HTERT RPE-1 (cell line): Measurements from ENCODE around the gene HNRNPUL1.

Source experiments
- in situ Hi-C: fragments of 300-500 bp; cut with MboI; formaldehyde crosslinking; loops from 4 replicates; pipeline ENCODE4 v1.14.3; 2020; ENCODE audit warnings: low sequenced_read_pairs

The HNRNPUL1 gene

DNA sequence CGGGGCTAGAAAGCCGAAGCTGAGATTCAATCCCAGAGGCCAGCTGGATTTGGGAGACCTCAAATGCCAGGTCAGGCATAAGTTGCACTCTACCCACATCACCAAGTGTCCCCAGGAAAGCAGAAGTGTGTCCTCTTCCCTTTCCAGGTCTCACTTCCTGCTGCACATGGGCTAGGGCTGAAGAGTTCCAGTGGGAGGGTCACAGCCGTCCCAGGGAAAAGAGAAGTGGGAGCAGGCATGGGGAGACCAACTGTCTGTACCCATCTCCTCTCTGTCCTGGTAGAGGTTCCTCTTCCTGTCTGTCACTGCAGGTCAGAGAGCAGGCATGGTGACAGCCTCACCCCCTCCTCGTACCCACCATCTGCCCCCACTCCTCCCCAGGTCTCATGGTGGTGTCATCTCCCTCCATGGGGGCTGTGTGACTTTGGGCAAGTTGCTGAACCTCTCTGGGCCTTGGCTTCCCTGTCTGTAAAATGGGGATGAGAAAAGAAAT lies 30.4 kb upstream of the HNRNPUL1 start:
- in situ Hi-C loops, result no loop called here

- in situ Hi-C loops, result no loop called here
These were observed 29.5 kb upstream of the HNRNPUL1 start for GRCh38 chr19:41234512-41235168.

DNA sequence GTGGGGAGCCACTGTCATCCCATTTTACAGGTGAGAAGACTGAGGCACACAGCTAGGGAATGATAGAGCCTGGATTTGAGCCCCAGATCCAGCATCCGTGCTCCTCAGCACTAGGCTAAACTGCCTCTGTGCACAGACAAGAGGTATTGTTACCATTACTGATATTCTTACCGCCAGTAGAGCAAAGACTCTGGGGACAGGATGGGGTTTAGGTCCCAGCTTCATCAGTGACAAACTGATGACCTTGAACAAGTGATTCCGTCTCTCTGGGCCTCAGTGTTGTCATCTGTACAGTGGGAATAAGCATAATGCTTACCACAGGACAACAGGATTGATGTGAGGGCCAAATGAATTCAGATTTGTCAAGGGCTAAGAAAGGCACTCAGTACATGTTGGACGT lies 28.7 kb upstream of the HNRNPUL1 start:
- in situ Hi-C loops, result no loop called here

DNA sequence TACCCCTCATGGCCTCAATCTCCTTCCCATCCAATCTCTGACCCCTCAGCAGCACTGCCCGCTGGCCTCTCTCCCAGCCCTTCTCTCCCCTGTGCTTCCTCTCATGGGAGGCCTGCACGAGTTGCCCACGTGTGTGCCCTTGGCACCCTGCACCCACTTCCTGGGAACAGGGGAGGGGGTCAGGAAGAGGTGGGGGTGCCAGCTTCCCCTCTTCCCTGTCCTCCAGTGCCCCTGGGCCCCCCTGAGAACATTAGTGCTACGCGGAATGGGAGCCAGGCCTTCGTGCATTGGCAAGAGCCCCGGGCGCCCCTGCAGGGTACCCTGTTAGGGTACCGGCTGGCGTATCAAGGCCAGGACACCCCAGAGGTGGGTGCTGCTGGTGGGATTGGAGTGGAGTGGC lies 25.9 kb upstream of the HNRNPUL1 start:
- in situ Hi-C loops, result no loop called here

DNA sequence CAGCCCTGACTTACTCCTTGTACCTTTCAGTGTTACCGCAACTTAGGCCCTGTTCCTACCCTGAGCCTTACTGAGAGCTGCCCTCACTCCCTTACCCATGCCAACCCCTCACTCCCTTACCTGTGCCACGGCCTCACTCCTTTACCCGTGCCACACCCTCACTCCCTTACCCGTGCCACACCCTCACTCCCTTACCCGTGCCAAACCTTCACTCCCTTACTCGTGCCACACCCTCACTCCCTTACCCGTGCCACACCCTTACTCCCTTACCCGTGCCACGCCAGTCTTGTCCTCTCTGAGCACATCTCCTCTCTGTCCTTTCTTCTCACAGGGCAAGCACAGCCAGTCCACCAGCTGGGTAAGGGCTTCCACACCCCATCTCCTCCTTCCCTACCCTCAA lies 24.8 kb upstream of the HNRNPUL1 start:
- in situ Hi-C loops, result no loop called here

DNA sequence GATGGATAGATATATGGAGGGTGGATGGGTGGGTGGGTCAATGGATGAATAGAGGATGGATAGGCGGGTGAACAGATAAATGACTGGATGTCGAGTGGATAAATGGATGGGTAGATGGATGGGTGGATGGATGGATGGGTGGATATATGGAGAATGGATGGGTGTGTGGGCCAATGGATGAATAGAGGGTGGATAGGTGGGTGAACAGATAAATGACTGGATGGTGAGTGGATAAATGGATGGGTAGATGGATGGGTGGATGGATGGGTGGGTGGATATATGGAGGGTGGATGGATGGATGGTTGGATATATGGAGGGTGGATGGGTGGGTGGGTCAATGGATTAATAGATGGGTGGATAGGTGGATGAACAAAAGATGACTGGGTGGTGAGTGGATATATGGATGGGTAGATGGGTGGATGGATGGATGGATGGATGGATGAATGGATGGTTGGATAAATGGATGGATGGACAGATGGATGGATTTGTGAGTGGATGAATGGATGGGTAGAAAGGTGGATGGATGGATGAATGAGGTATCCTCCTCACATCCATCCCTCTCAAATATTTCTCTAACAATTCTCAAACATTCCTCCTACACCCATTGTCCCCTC lies 24.1 kb upstream of the HNRNPUL1 start:
- in situ Hi-C loops, result no loop called here

DNA sequence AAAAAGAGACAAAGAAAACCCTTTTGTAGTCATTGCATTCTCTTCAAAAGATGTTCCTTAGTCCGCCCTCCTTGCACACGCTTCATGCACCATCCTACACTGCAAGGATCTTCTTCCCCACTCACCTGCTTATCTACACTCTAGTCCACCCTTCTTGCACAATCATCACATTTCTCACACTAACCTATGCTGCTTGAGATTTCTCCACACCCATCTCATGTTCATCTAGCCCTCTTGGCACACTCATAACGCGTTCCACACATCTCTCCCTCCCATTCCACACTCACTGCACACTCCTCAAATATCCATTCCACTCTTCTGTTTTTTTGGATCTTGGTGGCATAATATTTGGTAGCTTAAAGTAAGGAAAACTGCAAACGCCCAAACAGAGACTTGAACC lies 22.3 kb upstream of the HNRNPUL1 start:
- in situ Hi-C loops, result no loop called here

GRCh38 chr19:41244117-41244516 lies 20.1 kb upstream of the HNRNPUL1 start:
- in situ Hi-C loops, result no loop called here

DNA sequence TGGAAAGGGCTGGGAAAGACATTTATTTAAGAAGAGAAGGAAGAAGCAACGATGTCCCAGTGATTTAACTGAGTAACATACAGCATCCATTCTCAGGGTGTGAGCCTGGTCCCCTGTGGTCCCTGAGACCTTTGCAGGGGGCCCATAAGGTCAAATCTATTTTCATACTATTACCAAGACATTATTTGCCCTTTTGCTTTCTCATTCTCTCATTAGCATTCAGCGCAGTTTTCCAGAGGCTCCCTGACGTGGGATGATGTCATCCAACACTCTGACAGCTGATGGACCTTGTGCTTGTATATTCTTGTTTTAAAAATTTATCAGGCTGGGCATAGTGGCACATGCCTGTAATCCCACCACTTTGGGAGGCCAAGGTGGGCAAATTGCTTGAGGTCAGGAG lies 18.3 kb upstream of the HNRNPUL1 start:
- in situ Hi-C loops, result no loop called here

- in situ Hi-C loops, result no loop called here
These were observed 15.3 kb upstream of the HNRNPUL1 start for GRCh38 chr19:41248895-41249294.

- in situ Hi-C loops, result no loop called here
These were observed 14.3 kb upstream of the HNRNPUL1 start for GRCh38 chr19:41249707-41250423.

DNA sequence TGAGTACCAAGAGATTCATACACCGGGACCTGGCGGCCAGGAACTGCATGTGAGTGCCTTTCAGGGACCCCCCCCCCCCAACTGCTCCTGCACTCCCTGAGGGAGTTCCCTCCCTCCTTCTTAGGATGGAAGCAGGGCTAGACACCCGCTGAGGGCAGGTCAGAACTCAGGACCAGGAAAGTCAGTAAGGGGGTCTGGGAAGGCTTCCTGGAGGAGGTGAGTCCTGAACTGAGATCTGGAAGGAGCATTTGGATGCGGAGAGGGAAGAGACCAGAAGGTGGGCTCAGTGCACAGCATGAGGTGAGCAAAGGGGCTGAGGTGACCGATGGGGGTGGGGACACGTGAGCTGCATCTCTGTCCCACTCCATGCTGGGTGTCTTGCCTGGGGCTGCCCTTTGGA lies 10.5 kb upstream of the HNRNPUL1 start:
- in situ Hi-C loops, result no loop called here

DNA sequence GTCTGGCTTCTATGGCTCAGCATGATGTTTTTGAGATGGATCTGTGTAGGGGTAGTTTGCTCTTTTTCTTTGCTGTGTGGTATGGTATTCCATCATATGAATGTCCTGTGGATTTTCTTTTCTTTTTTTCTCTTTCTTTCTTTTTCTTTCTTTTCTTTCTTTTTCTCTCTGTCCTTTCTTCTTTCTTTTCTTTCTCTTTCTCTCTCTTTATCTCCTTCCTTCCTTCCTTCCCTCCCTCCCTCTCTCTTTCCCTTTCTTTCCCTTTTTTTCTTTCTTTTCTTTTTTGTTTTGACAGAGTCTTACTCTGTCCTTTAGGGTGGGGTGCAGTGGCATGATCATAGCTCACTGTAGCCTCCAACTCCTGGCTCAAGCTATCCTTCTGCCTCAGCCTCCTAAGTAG lies 9.0 kb upstream of the HNRNPUL1 start:
- in situ Hi-C loops, result no loop called here

- in situ Hi-C loops, result no loop called here
These were observed 2.5 kb upstream of the HNRNPUL1 start for GRCh38 chr19:41261474-41262190.

DNA sequence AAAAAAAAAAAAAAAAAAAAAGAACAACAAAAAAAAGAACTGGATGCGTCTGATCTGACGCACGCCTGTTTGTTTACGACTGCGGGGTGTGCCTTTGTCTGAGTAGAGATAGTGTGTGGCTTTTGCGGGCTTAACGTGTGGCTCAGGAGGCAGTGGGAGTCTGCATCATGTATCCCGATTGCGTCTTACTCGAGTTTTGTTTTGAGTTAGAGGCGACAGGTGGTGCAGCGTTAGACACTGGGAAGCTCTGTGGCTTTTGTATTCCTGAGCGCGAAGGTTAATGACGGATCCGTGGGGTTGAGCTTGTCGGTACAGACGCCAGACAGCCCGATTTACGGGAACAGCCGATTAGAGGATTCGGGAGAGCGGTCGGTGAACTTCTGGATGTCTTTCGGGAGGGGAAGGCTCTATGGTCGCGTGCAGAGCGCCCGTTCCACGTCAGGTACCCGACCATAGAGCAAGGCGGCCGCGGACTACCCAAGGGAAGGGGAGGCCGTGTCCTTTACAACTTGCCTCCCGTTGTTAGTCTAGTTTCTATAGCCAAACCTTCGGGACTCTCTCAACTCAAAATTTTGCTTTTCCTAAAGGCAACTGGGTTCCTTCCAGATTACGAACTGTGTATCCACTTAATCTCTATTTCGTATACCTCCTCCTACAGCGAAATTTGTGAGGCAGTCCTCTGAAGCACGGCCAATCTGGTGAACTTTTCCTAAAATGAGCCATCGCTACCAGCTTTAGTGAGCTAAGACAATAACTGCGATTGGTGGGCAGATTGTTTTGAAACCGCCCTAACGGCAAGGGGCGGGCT lies 926 bp upstream of the HNRNPUL1 start:
- in situ Hi-C loops, result no loop called here

DNA sequence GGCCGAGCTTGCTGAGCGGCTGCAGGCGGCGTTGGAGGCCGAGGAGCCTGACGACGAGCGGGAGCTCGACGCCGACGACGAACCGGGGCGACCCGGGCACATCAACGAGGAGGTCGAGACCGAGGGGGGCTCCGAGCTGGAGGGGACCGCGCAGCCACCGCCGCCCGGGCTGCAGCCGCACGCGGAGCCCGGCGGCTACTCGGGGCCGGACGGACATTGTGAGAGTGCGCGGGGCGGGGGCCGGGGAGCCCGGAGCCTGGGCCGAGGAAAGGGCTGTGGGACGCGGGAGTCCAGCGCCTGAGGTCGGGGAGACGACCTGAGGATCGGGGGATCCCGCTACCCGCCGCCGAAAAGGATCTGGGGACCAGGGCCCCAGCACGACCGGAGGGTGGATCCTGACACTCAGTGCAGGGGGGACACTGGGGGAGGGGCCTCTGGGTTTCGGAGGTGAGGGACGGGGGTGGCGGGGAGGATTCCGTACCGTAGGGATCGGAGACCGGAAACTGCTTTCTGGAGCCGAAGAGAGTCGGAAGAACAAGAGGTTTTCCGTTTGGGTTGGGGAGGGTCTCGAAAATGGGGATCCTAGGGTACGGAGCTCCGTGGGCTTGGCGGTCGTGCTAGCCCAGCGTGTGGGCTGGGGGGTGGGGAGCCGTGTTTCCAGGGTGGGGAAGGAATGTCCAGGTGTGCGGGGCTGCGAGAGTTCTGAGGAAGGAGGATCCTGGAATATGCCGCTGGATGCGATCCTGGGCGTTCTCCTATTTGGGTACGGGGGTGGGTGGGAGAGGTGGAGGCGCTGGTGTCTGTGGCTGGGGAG lies 616 bp downstream of the HNRNPUL1 start:
- in situ Hi-C loops, result no loop called here

DNA sequence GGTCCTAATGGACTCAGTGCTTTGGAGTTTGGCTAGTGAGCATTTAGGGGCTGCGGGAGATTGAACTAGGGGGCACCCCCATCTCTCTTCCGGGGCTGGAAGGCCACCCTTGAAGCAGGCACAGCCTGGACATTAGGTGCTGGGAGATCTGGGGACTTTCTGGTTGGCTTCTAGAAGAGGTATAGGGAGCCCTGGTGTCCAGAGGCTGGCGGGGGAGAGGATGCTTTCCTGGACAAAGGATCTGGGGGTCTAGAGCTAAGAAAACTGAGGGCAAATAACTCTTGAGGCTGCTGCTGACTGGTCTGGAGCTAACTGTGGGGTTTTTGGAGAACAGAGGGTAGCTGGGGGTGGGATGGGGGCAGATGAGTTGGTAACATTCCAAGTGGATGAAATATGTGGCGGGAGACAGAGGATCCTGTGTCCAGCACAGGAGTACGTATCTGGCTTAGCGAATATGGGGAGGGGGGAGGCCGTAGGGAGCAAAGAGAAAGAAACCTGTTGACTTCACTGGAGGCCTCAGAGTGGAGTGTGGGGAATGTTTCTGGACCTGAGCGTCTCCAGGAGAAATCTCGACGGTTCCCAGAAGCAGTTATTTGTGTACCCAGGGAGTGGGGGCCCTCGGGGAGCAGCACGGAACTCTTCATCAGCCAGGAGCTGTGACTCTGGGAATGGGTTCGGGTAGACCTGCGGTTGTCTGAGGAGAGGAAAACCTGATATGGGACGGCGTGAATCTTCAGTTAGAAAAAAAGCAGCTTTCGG lies 1.4 kb downstream of the HNRNPUL1 start:
- in situ Hi-C loops, result no loop called here

GRCh38 chr19:41269055-41269454 lies 4.9 kb downstream of the HNRNPUL1 start:
- in situ Hi-C loops, result no loop called here

- in situ Hi-C loops, result no loop called here
These were observed 5.4 kb downstream of the HNRNPUL1 start for GRCh38 chr19:41269571-41269970.
